Hair follicle dermal papilla cell (primary cell): ENCODE results near the gene NAA30. TPM values are rescaled to one million over a fixed set of nuclear protein-coding genes. Genes with fewer than 3 reads are reported as not detected.

ENCODE experiments used
- total RNA-seq: library from RNA; depleted of rRNA; stranded (reverse); fragments of >200 nt; gene quantifications from 2 replicates; pipeline ENCODE4 v1.2.3, GENCODE V29; 2012

NAA30 gene
- 17.1 and 22.2 TPM in 2 replicates for total RNA-seq

GRCh38 chr14:57390037-57390805, at the start of gene NAA30:
Gene NAA30 (plus strand): TSS chr14:57390586. CDS start chr14:57390958, 372 bp downstream.

Other genes with a start within 250 kb of the NAA30 start
- gene EXOC5, start 121.7 kb upstream of the NAA30 start, total RNA-seq: 74.6 and 83.1 TPM in 2 replicates
- 29.9 and 31.0 TPM in 2 replicates for gene AP5M1, start 121.6 kb upstream of the NAA30 start, total RNA-seq
- gene CCDC198, start 103.3 kb downstream of the NAA30 start, total RNA-seq: not detected in 2 replicates